ENCODE data around the gene TLN1.

TLN1 gene

DNA sequence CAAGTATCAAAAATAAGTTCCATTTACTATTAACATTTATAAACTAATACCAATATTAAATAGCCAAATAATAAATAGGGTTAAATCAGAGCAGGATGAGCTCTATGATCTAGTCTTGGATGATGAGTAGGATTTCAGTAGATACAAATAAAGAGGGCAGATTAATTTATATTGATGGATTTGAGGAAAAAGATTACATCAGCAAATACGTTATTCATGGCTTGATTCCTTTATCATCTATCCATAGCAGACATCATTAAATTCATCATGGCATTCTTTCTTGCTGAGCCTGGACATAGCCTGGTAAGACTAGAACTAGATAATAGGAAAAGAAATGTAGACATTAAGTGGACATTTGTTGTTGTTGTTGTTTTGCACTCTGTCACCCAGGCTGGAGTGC, 35.5 kb upstream of the TLN1 start:
- DNase-seq = no peak
- no peak overlapping the region for H2AFZ ChIP-seq (ENCODE audit: low read length)
- H3K9me2 ChIP-seq (replicated peaks; ENCODE audit: insufficient read depth, low read length) = no peaks in the 10 kb centered on the region
- TF ChIP-seq, protein P1, sequence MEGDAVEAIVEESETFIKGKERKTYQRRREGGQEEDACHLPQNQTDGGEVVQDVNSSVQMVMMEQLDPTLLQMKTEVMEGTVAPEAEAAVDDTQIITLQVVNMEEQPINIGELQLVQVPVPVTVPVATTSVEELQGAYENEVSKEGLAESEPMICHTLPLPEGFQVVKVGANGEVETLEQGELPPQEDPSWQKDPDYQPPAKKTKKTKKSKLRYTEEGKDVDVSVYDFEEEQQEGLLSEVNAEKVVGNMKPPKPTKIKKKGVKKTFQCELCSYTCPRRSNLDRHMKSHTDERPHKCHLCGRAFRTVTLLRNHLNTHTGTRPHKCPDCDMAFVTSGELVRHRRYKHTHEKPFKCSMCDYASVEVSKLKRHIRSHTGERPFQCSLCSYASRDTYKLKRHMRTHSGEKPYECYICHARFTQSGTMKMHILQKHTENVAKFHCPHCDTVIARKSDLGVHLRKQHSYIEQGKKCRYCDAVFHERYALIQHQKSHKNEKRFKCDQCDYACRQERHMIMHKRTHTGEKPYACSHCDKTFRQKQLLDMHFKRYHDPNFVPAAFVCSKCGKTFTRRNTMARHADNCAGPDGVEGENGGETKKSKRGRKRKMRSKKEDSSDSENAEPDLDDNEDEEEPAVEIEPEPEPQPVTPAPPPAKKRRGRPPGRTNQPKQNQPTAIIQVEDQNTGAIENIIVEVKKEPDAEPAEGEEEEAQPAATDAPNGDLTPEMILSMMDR (IDR thresholded peaks at IDR 0.05; ENCODE audit: low read length) = no peak
- TF ChIP-seq EZH2 (optimal IDR thresholded peaks at IDR 0.05; ENCODE audit: low read depth, low read length) (no peak), EZH2phosphoT487 (IDR thresholded peaks at IDR 0.05; ENCODE audit: low read length) (no peak)
- no peaks in the 10 kb centered on the region for H3K27me3 ChIP-seq (replicated peaks; ENCODE audit: insufficient read depth, low read length)
- H3K36me3 ChIP-seq (replicated peaks; ENCODE audit: insufficient read depth, low read length) = no peaks in the 10 kb centered on the region
- H3K4me1 ChIP-seq (ENCODE audit: low read length) = no peaks in the 10 kb centered on the region
- peaks cover 32% of the 10 kb centered on the region for H3K79me2 ChIP-seq (ENCODE audit: low read length)
- no peak overlapping the region for H3K4me3 ChIP-seq (ENCODE audit: low read length)
- H3K9me3 ChIP-seq (replicated peaks; ENCODE audit: insufficient read depth, low read length) = no peaks in the 10 kb centered on the region
- no peak overlapping the region for H3K9ac ChIP-seq (ENCODE audit: low read length)
- H4K20me1 ChIP-seq (ENCODE audit: insufficient read depth, low read length) = no peaks in the 10 kb centered on the region
- no peak overlapping the region for H3K4me2 ChIP-seq (ENCODE audit: low read depth, low read length)
- H3K27ac ChIP-seq (ENCODE audit: low read length) = no peak overlapping the region
- no peaks in the 10 kb centered on the region for H3F3A ChIP-seq (ENCODE audit: insufficient read depth, low read length)

DNA sequence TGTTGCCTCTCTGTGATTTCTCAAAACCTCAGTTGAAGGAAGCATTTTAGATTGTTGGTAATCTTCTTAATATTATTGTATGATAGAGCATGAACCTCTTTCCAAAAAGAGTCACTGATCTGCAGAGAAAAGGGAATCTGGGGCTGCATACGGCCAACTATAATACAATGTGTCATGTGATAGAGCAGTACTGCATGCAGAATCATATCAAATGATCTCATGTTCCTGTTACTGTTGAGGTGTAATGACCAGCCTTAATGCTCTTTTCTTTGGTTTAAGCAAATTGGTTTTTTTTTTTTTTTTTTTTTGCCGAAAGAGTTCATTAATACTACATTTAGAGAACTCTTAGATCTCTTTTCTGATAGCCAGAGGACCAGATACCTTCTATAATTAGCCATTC, 35.0 kb upstream of the TLN1 start:
- TF ChIP-seq, protein P1 (IDR thresholded peaks at IDR 0.05; ENCODE audit: low read length) = no peak
- TF ChIP-seq EZH2phosphoT487 (IDR thresholded peaks at IDR 0.05; ENCODE audit: low read length) (no peak), EZH2 (optimal IDR thresholded peaks at IDR 0.05; ENCODE audit: low read depth, low read length) (no peak)
- no peak overlapping the region for H3K4me2 ChIP-seq (ENCODE audit: low read depth, low read length)
- no peak overlapping the region for H2AFZ ChIP-seq (ENCODE audit: low read length)
- no peaks in the 10 kb centered on the region for H3K27me3 ChIP-seq (replicated peaks; ENCODE audit: insufficient read depth, low read length)
- H3K27ac ChIP-seq (ENCODE audit: low read length) = no peak overlapping the region
- H3K9ac ChIP-seq (ENCODE audit: low read length) = no peak overlapping the region
- H3K4me1 ChIP-seq (ENCODE audit: low read length) = no peaks in the 10 kb centered on the region
- DNase-seq = no peak
- no peaks in the 10 kb centered on the region for H3K36me3 ChIP-seq (replicated peaks; ENCODE audit: insufficient read depth, low read length)
- no peaks in the 10 kb centered on the region for H3F3A ChIP-seq (ENCODE audit: insufficient read depth, low read length)
- H3K4me3 ChIP-seq (ENCODE audit: low read length) = no peak overlapping the region
- H4K20me1 ChIP-seq (ENCODE audit: insufficient read depth, low read length) = no peaks in the 10 kb centered on the region
- H3K9me3 ChIP-seq (replicated peaks; ENCODE audit: insufficient read depth, low read length) = no peaks in the 10 kb centered on the region
- peaks cover 37% of the 10 kb centered on the region for H3K79me2 ChIP-seq (ENCODE audit: low read length)
- H3K9me2 ChIP-seq (replicated peaks; ENCODE audit: insufficient read depth, low read length) = no peaks in the 10 kb centered on the region

DNA sequence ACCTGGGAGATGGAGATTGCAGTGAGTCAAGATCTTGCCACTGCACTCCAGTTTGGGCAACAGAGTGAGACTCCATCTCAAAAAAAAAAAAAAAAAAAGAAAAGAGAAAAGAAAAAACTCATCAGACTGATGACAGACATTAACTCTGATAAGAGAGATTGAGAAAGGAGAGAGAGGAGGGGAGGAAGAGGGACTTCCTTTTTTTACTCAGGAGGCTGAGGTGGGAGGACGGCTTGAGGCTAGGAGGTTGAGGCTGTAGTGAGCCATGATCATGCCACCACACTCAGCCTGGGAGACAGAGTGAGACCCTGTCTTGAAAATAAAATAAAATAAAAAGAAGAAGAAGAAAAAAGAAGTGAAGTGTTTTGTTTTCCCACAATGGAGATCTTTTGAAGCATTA, 31.8 kb upstream of the TLN1 start:
- Histone ChIP-seq H3K9ac (ENCODE audit: low read length) (no peak overlapping the region), H3K36me3 (replicated peaks; ENCODE audit: insufficient read depth, low read length) (no peaks in the 10 kb centered on the region), H4K20me1 (ENCODE audit: insufficient read depth, low read length) (no peaks in the 10 kb centered on the region), H3K4me2 (ENCODE audit: low read depth, low read length) (no peak overlapping the region), H2AFZ (ENCODE audit: low read length) (no peak overlapping the region), H3K4me1 (ENCODE audit: low read length) (peaks cover 5% of the 10 kb centered on the region; the same call in 1 of the 2 replicates), H3K9me3 (replicated peaks; ENCODE audit: insufficient read depth, low read length) (no peaks in the 10 kb centered on the region), H3K4me3 (ENCODE audit: low read length) (no peak overlapping the region), H3K27me3 (replicated peaks; ENCODE audit: insufficient read depth, low read length) (no peaks in the 10 kb centered on the region), H3K79me2 (ENCODE audit: low read length) (peaks cover 62% of the 10 kb centered on the region), H3F3A (ENCODE audit: insufficient read depth, low read length) (no peaks in the 10 kb centered on the region), H3K27ac (ENCODE audit: low read length) (no peak overlapping the region), H3K9me2 (replicated peaks; ENCODE audit: insufficient read depth, low read length) (no peaks in the 10 kb centered on the region)
- DNase-seq = no peak
- TF ChIP-seq EZH2 (optimal IDR thresholded peaks at IDR 0.05; ENCODE audit: low read depth, low read length) = no peak
- TF ChIP-seq, protein P1 (IDR thresholded peaks at IDR 0.05; ENCODE audit: low read length) = no peak

Data from MM.1S (cell line).